Fibroblast of peridontal ligament (primary cell): Measurements from ENCODE around the gene ERBIN.
"Not testable (repeated sequence)": the region's sequence is repeated elsewhere in the genome, so short reads cannot be mapped to it uniquely, and the experiment has no call there.

ENCODE experiments used
- DNase-seq: peaks from one replicate; pipeline ENCODE4 v3.0.0-alpha.2; 2010; ENCODE audit errors: extremely low read depth

The ERBIN gene

DNA sequence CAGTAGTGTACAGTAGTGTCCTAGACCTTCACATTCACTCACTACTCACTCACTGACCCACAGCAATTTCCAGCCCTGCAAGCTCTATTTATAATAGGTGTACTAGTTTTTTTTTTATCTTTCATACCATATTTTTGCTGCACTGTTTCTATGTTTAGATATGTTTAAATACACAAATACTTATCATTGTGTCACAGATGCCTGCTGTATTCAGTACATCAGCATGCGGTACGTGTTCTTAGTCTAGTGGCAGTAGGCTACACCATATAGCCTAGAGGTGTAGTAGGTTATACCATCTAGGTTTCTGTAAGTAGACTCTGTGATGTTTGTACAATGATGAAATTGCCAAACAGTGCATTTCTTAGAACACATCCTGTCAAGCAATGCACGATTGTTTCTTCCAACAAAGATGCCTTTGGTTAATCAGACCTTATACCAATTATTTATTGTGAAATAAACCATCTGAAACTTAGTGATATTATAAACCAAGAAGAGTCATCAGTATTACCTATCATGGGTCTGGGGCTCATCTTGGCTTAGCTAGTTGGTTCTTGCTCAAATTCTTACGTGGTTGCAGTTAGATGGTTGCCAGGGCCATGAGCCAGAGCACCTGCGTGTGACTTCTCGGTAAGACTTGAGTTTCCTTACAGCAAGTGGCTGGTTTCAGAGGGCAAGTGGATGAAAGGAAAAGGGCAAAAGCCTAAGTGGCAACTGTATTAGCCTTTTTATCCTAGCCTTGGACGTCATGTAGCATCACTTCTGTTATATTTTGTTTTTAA, 41.1 kb downstream of the ERBIN start:
- peak; percentile 41 for DNase-seq

DNA sequence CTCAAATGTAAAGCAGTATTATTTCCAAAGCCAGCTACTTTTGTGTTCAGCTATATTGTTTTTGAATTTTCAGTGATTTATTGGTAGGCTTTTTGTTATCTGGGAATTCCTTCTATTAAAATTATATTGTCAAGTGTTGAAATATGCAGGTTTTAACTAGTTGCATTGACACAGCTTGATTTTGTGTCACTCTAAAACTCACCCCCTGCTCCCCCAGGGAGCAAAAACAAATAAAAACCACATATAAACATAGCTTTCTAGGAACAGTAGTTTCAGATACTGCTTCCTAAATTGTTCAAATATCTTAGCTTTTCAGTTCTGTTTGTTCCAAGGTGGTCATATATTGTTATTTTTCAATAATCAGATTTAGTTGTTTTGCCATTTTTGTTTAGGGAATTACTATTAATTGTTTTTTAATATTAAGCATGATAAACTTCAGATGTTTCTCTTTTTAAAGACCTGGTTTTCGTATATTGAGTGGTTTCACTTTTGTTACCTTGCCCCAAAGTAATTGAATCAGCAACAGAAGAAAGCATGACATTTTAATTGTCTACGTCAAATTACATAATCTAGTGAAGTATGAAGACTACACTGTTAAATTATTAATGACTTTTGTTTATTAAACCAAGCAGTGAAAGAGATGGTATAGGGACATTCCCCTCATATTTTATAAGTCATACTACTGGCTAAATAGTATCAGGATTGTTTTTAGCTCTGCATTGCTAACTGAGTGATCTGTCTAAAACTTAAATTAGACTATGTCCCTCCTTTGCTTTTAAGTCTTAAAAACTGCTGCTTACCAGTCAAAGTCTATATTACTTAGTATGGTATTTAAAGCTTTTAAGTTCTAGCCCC, 43.4 kb downstream of the ERBIN start:
- no peak for DNase-seq

DNA sequence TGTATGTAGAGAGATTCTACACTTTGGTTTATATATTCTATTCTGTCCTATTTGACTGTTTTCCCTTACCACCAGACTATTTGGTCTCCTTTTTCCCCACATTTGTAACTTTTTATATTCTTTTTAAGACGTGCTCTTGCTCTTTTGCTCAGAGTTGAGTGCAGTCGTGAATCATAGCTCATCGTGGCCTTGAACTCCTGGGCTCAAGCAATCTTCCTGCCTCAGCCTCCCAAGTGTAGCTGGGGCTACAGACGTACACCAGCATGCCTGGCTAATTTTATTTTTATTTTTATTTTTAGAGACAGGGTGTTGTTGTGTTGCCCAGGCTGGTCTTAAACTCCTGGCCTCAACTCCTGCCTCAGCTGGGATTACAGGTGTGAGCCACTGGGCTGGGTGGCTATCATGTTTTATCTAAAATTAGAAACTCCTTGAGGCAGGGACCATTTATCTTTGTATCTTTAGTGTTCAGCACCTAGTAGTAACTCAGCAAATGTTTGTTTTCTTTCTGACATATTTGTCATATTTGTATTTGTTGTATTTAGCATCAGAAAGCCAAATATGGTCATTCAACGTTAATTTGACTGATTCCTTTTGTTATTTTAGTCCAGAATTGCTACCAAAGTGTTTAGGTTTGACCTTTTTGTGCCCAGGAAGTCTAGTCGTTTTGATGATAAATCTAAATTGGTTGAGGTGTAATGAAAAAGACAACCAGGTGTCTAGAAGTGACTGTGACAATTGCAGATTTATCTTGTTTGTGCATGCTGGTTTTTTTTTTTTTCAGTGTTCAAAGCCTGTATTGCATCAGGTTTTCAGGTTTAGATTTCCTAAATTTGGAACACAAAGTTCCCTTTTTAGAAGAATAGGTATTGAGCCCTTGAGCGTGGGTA, 44.3 kb downstream of the ERBIN start:
- no peak for DNase-seq

DNA sequence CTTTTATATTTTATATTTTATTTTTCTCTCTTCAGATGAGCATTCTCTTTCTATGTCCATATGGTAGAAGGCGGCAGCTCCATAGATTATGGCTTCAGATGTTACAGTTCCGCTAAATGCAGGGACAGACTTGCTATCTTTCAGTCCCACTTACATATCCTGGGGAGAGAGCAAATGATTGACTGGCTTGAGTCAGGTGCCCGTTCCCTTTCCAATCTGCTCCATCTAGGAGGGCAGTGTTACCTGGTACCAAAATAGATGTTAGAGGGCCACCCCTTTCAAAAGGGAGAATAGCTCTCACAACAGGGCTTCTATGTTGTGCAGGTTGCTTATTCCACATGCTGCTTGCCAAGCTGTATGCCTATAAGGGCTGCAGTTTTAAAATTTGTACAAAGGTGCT, 45.3 kb downstream of the ERBIN start:
- no peak for DNase-seq

DNA sequence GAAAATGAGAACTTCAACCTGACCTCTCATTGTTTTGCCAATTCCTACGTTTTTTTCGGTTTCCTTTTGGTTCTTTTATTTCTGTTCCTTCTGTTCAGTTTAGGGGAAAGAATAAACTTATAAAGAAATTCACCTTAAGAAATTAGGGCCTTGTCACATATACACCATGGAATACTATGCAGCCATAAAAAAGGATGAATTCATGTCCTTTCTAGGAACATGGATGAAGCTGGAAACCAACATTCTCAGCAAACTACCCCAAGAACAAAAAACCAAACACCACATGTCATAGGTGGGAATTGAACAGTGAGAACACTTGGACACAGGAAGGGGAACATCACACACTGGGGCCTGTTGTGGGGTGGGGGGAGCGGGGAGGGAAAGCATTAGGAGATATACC, 46.5 kb downstream of the ERBIN start:
- not testable (repeated sequence) for DNase-seq

DNA sequence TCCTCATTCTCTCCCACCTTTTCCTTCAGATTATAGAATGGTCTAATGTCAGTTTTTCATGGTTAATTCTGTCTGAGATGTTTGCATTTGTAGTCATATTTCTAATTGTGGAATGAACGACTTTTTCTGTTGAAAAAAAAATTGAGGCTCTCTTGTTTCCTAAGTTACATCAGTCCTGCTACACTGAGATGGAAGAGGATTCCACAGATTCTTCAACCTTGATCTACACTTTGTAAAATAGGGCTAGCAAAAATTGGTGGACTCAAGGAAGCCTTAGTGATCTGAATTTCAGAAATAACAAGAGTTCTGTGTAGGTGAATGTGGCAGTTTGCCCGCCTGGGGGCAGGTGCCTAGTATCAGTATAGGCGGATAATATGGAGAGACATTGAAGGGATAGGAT, 51.9 kb downstream of the ERBIN start:
- DNase-seq, result no peak

DNA sequence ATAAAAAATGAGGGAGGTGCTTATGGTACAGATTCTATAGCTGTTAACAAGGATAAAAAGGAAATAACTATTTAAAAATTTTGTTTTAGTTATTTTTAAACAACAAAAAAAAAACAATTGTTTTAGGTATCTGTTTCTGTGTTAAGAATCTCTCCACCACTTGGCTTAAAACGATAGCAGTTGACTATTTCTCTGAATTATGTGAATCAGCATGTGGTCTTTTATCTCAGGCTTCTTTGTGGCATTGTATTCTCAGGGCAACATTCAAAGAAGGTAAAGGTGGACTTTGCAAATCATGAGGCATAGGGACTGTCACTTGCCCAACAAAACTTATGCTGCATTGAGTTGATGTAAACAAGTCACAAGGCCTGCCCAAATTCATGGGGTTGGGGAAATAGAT, 55.2 kb downstream of the ERBIN start:
- no peak for DNase-seq

DNA sequence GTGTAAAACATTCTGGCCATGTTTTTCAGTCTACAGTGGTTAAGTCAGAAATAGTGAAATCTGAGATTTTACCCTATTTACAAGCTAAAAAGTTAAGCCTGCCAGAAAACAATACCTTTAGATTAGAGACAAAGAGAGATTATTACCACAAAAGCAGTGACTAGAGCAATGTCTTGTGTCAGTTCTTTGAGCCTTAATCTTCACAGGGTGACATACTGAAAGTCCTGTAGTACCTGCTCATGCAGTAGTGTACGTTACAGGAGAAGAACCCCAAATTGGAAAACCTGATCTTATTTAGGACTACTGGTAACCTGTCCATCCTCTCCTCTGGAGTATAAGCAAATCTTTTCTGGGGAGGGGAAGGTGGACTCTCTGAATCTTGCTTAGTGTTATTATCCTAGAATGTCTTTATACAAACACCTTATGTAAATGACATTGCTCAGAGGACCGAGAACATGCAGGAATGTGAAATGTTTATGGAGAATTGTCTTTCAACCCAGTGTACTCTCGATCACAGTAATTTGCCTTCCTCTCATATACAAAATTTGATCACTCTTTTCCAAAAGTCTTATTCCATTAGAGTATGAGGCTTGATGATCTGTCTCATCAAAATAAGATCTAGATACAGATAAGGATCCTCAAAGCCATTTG, 55.7 kb downstream of the ERBIN start:
- no peak for DNase-seq

DNA sequence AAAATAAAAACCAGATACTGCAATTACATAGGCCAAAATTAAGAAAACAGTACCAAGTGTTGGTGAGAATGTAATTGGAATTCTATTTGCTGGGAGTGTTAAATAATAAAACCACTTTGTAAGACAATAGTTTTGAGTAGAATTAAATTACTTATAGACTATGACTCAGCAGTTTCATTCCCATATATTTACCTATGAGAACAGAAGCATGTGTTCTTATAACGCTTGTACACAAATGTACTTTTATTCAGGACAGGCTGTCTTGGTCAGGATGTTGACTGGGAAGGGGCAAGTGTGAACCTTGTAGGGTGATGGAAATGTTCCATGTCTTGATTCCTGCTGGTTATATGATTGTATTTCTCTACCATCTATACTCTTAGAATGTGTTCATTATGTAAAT, 56.3 kb downstream of the ERBIN start:
- DNase-seq, result no peak

DNA sequence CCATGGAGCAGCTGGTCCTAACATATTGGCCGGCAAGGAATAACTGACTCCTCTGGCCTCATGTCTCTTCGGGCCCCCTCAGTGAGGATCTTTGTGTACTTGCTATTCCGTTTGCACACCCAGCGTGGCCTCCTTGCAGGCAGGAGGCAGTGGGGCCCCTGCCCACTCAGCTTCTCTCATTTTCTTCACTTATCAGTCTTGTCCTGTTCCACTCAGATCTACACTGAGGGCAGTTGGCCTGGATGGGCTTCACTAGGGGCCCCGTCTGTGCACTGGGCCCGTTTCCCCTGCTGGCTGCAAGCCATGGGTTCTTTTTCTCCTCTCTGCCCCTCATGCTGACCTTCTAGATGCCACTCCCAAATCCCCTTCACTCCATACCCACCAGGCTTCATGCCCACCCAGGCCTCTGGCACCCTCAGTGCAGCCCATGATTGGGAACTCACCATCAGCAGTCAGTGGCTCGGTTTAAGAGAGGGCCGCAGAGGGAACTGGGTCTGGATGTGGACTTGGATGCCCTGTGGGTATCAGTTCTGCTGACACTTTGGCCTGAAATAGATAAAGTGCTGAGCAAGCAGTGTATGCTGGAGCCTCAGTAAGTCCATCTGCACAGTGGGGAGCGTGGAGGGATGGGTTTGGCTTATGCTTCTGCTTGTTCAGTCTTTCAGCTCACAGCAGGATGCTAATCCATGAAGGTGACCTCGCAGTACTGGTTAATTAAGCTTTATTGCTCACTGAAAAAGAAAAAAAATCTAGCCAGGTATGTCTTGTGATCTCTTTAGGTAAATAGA, 57.9 kb downstream of the ERBIN start:
- DNase-seq, result no peak

DNA sequence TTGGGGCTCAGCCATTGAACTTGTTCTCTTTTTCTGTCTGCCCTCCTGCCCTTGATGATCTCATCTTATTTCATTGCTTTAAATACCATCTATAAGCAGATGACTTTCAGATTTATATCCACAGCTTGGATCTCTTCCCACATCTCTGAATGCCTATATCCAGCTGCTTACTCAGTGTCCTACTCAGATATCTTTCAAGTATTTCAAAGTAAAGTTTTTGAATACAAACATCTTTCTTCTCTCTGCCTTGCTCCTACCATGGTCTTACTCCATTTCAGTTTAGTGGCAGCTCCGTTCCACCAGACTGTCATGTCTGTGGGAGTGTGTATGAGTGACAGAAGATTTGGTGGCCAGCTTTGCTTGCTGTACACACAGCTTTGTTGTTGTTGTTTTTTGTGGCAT, 59.7 kb downstream of the ERBIN start:
- peak; percentile 72 for DNase-seq

DNA sequence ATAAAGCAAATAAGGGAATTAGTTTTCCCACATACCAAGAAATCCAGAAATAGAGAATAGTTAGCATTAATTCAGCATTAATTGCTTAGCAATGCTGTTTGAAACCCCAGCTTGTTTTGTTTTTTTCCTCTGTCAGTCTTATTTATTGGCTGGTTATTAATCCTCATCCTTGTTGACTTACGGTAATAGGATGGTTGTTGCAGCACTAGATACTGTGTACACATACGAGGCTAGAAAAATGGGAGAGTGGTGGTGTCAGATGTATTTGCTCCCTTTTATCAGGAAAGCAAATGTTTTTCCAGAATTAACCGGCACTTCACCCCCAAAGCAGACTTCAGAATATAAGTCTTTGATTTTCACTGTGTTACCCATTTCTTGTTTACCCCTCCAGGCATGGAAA, 60.4 kb downstream of the ERBIN start:
- DNase-seq, result no peak

DNA sequence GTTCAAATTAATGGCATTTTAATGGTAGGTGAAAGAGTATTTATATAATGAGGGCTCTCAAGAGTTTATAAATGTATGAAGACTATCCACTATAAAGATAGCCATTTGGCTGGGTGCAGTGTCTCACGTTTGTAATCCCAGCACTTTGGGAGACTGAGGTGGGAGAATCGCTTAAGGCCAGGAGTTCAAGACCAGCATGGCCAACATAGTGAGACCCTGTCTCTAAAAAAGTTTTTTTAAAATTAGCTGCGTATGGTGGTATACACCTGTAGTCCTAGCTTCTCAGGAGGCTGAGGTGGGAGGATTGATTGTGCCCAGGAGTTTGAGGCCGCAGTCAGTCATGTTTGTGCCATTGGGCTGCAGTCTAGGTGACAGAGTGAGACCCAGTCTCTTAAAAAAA, 61.6 kb downstream of the ERBIN start:
- no peak for DNase-seq

DNA sequence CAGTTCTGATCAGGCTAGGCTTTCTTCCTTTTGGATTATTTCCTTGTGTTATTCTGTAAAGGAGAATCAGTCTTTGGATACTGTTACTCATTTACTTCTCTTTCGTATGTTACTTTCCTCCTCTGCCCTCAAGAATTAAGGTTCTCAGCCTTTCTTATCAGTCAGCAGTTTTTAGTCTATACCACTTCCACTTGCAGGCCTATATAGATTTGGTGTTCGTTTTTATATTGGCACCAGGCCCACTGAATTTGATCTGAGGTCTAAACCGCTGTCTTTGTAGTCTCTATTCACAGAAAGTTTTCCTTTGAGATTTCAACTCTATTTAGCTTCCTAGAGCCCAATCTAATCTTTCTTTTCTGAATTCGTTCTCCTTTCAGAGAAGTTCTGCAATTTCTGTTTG, 62.8 kb downstream of the ERBIN start:
- DNase-seq, result no peak

DNA sequence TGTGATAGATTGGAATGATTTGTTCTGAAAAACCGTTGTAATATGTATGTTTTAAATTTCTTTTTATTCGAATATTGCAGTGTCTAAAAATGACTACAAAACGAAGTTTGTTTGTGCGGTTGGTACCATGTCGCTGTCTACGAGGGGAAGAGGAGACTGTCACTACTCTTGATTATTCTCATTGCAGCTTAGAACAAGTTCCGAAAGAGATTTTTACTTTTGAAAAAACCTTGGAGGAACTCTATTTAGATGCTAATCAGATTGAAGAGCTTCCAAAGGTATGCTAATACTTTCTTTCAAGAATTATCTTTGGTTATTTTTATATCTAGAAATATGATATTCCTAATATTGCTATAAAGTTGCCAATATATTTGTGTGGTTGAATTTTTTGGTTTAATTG, 66.3 kb downstream of the ERBIN start:
- no peak for DNase-seq

DNA sequence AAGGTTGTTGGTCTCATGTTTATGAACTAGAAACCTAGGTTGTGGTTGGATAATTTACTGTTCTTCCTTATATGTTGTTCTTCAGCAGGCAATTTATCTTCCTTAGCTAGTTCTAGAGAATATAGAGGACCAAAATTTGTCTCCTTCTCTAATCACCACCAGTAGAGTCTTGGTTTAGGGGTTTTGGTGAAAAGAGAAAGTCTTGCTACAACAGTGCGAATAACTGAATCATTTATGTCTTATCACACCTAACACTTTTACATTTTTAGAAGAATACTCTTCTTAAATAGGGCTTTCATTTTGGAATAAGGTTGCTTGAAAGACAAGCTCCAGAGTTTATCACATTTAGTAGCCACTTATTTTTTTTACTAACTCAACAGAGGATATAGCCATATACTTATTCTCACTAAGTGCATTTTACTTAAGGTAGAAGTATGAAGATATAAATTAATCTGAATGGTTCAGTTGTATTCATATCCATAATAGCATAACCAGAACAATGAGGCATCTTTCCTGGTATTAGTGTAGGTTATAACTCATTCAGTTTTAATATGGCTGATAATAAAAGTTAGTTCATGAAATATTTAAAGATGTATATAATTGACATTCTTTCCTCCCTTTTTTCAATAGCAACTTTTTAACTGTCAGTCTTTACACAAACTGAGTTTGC, 67.9 kb downstream of the ERBIN start:
- DNase-seq, result no peak

DNA sequence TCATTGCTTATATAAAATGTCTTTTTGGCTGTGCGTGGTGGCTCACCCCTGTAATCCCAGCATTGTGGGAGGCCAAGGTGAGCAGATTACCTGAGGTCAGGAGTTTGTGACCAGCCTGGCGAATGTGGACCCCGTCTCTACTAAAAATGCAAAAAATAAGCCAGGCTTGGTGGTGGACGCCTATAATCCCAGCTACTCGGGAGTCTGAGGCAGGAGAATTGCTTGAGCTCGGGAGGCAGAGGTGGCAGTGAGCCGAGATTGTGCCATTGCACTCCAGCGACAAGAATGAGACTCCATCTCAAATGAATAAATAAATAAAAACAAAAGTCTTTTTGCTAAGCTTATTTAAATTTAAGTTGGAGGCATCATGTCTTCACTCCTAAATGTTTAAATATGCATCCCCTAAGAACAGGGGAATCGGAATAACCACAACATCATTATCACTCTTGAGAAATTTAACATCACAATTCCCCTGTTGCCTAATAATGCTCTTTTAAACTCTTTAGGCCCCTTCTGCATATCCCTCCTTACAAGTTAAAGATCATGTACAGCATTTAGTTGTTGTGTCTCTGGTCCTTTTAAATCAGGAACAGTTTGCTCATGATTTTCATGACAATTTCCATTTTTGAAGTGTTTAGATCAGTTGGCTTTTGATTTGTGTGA, 72.8 kb downstream of the ERBIN start:
- DNase-seq, result no peak

DNA sequence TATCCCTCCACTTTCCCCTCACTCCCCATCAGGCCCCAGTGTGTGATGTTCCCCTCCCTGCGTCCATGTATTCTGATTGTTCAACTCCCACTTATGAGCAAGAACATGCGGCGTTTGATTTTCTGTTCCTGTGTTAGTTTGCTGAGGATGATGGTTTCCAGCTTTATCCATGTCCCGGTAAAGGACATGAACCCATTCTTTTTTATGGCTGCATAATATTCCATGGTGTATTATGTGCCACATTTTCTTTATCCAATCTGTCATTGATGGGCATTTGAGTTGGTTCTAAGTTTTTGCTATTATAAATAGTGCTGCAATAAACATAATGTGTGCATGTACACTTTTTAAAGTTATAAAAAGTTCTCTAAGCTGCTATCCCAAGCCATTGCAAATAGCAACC, 75.6 kb downstream of the ERBIN start:
- no peak for DNase-seq

DNA sequence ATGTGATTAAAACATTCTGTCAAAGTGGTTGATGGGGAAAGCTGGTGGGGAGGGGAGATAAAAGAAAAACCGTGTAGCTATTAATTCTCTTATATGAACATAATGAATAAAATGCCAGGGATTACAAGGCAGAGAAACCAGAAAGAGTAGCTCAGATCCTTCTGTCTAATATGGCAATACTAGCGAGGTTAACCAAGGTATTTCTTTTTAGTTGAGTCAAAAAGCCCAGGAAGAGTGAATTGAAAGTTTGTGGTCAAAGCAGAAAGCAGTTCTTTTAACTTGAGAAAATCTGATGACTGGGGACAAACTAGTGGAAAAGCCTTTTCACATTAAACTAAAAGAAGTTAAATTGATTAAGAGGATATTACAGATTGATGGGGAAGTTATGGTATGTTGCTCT, 76.0 kb downstream of the ERBIN start:
- no peak for DNase-seq

DNA sequence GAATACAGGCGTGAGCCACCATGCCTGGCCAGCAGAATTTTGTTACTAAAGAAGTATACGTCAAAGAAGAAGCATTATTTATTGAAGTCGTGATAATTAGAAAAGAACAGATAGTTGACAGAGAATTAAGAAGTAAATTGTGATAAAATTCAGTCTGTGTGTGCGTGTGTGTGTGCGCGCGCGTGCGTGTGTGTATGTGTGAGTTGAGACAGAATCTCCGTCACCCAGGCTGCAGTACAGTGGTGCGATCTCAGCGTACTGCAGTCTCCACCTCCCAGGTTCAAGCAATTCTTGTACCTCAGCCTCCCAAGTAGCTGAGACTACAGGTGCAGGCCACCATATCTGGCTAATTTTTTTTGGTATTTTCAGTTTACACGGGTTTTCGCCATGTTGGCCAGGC, 77.8 kb downstream of the ERBIN start:
- DNase-seq, result no peak
